ENCODE measurements around the gene SPINK6. TPM values are rescaled to one million over a fixed set of nuclear protein-coding genes. Genes with fewer than 3 reads are reported as not detected.

Gene SPINK6
- total and polyA plus RNA-seq, 2 of the 4 experiments (the other 2 are of a cell fraction) = not detected

DNA sequence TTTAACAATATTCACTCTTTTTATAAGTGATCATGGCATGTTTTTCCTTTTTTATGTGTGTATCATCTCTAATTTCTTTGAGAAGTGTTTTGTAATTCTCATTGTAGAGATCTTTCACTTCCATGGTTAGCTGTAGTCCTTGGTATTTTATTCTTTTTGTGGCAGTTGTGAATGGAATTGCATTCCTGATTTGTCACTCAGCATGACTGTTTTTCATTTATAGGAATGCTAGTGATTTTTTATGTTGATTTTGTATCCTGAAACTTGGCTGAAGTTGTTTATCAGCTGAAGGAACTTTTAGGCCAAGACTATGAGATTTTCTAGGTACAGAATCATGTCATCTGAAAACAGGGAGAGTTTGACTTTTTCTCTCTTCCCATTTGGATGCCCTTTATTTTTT is 52.6 kb downstream of the SPINK6 start:
- ChIA-PET CTCF (no interaction called here), POLR2A (ENCODE audit: unreplicated experiment) (no interaction called here)

More for the DNA sequence above, 52.6 kb downstream of the SPINK6 start:
- H4K5ac ChIP-seq (ENCODE audit: low read depth, low read length) = no peak overlapping the region
- no peaks in the 10 kb centered on the region for H3K4me1 ChIP-seq (ENCODE audit: control insufficient read depth, insufficient read depth, low read length)
- H3K18ac ChIP-seq (ENCODE audit: low read depth, low read length) = no peak overlapping the region
- no peak overlapping the region for H3K56ac ChIP-seq (ENCODE audit: extremely low read depth, insufficient read depth, low read length)
- H4K91ac ChIP-seq (ENCODE audit: insufficient read depth, low read depth, low read length) = no peak overlapping the region
- no peak overlapping the region for H2BK5ac ChIP-seq (ENCODE audit: low read depth, low read length, poor library complexity, severe bottlenecking)
- no peak overlapping the region for H2AFZ ChIP-seq (replicated peaks; ENCODE audit: low read length, poor library complexity)
- H3K79me1 ChIP-seq (ENCODE audit: low read depth in 1 of 2, low read length in 2 of 2) = no peaks in the 10 kb centered on the region
- no peak overlapping the region for H3K14ac ChIP-seq (replicated peaks; ENCODE audit: low read depth, low read length)
- H3K23ac ChIP-seq (ENCODE audit: low read depth, low read length) = no peak overlapping the region
- H2AK9ac ChIP-seq (replicated peaks; ENCODE audit: low read depth, low read length, poor library complexity) = no peak overlapping the region
- no peaks in the 10 kb centered on the region for H3K9me1 ChIP-seq (ENCODE audit: insufficient read depth, low read length)
- no peak overlapping the region for H3K4me3 ChIP-seq (ENCODE audit: insufficient read depth, low read depth, low read length)
- no peak for TF ChIP-seq CTCF (conservative IDR thresholded peaks at IDR 0.05; ENCODE audit: low read depth, low read length)
- no peak for TF ChIP-seq MAFK (IDR thresholded peaks at IDR 0.05; ENCODE audit: low read depth, low read length)
- TF ChIP-seq CHD1 (IDR thresholded peaks at IDR 0.05; ENCODE audit: low read depth, low read length) = no peak
- no peak for TF ChIP-seq POLR2A (IDR thresholded peaks at IDR 0.05; ENCODE audit: low read depth, low read length)
- no peak for TF ChIP-seq FOS (IDR thresholded peaks at IDR 0.05; ENCODE audit: low read depth, low read length)
- TF ChIP-seq NFE2L2 (IDR thresholded peaks at IDR 0.05; ENCODE audit: low read depth, low read length) = no peak
- no peak for TF ChIP-seq RFX5 (IDR thresholded peaks at IDR 0.05; ENCODE audit: low read depth, low read length)
- TF ChIP-seq USF2 (IDR thresholded peaks at IDR 0.05; ENCODE audit: low read depth, low read length) = no peak
- no peak for TF ChIP-seq ELK1 (IDR thresholded peaks at IDR 0.05; ENCODE audit: borderline replicate concordance, low read depth, low read length)
- no peak for TF ChIP-seq CEBPB (IDR thresholded peaks at IDR 0.05; ENCODE audit: low read depth, low read length)
- TF ChIP-seq MXI1 (IDR thresholded peaks at IDR 0.05; ENCODE audit: borderline replicate concordance, low read depth, low read length) = no peak
- TF ChIP-seq BHLHE40 (IDR thresholded peaks at IDR 0.05; ENCODE audit: low read depth, low read length) = no peak
- no peak for TF ChIP-seq SMC3 (IDR thresholded peaks at IDR 0.05; ENCODE audit: low read depth, low read length)
- TF ChIP-seq MAZ (IDR thresholded peaks at IDR 0.05; ENCODE audit: borderline replicate concordance, low read depth, low read length) = no peak
- TF ChIP-seq RCOR1 (IDR thresholded peaks at IDR 0.05; ENCODE audit: insufficient replicate concordance, low read length) = no peak
- no peak for TF ChIP-seq RAD21 (IDR thresholded peaks at IDR 0.05; ENCODE audit: low read length)
- H4K8ac ChIP-seq (ENCODE audit: low read depth in 2 of 2, low read length in 2 of 2) = no peak overlapping the region
- H3K9me3 ChIP-seq (ENCODE audit: control insufficient read depth, insufficient read depth, low read length) = no peaks in the 10 kb centered on the region; the same call in 1 of the 2 replicates
- dilution Hi-C loops (cut with HindIII; ENCODE audit: low sequenced_read_pairs, unreplicated experiment) (no loop called here), in situ Hi-C loops (cut with MboI; ENCODE audit: low sequenced_read_pairs) (no loop called here), intact Hi-C loops (cut with micrococcal nuclease) (no loop called here)
- DNase-seq = no peak
- no peaks in the 10 kb centered on the region for H4K20me1 ChIP-seq (ENCODE audit: insufficient read depth, low read length)
- H3K36me3 ChIP-seq (ENCODE audit: control insufficient read depth, insufficient read depth, low read length) = no peaks in the 10 kb centered on the region
- no peak overlapping the region for H2BK20ac ChIP-seq (ENCODE audit: low read depth, low read length)
- ATAC-seq (ENCODE audit: low read depth) = no peak
- no peak overlapping the region for H3K9ac ChIP-seq (ENCODE audit: low read depth, low read length)
- no peak overlapping the region for H2BK15ac ChIP-seq (ENCODE audit: low read depth, low read length)
- H2BK120ac ChIP-seq (ENCODE audit: low read depth, low read length) = no peak overlapping the region
- no TSS peak for BruUV-seq (replicated peaks)
- no peaks in the 10 kb centered on the region for H3K27me3 ChIP-seq (ENCODE audit: control insufficient read depth, insufficient read depth, low read length)
- H3K4me2 ChIP-seq (ENCODE audit: low read depth, low read length) = no peak overlapping the region
- no peak overlapping the region for H3K27ac ChIP-seq (ENCODE audit: insufficient read depth, low read length)
- H2AK5ac ChIP-seq (ENCODE audit: low read depth, low read length) = no peak overlapping the region
- no peak overlapping the region for H3K4ac ChIP-seq (ENCODE audit: low read depth, low read length)

Measured in IMR-90 (cell line).